ENCODE results near the gene PDE9A.

PDE9A gene

DNA sequence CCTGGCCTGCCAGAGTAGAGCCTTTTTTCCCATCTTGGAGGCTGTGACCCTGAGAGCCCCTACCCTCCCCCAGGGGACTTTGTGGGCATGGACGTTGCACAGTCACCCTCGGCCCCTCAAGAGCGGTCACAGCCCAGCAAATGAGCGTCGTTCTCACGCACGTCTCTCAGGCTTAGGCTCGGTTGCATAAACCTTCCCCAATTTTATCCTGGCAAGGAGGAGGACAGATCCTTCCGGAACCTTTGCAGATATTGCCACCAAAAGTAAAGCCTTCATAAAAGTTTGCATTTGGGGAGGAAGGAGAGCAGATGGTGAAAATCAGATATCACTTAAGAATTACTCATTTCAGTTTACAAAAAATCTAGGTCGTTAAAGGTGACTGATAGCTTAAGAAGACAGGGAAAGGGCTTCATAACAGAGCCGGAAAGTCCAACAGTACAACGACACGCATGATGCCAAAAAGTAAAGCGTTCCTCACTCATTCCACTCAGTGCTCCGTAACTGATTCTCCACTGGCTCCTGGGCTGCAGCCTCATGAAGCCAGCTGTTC is 29.3 kb downstream of the PDE9A start:
- CTCF ChIA-PET, result no interaction called here
- no peak for DNase-seq (ENCODE audit: extremely low spot score)
- POLR2A ChIA-PET, result no interaction called here
- TF ChIP-seq FOXA1 (IDR thresholded peaks at IDR 0.05) (no peak), ARNT (IDR thresholded peaks at IDR 0.05) (no peak), ELF4 (IDR thresholded peaks at IDR 0.05) (no peak), TARDBP (IDR thresholded peaks at IDR 0.05) (no peak), SP1 (IDR thresholded peaks at IDR 0.05) (no peak), LEF1 (IDR thresholded peaks at IDR 0.05; ENCODE audit: borderline replicate concordance) (no peak), NFRKB (IDR thresholded peaks at IDR 0.05) (no peak), FOXM1 (IDR thresholded peaks at IDR 0.05; ENCODE audit: borderline replicate concordance) (no peak), ZNF384 (IDR thresholded peaks at IDR 0.05) (no peak)
- TF ChIP-seq, protein P1, sequence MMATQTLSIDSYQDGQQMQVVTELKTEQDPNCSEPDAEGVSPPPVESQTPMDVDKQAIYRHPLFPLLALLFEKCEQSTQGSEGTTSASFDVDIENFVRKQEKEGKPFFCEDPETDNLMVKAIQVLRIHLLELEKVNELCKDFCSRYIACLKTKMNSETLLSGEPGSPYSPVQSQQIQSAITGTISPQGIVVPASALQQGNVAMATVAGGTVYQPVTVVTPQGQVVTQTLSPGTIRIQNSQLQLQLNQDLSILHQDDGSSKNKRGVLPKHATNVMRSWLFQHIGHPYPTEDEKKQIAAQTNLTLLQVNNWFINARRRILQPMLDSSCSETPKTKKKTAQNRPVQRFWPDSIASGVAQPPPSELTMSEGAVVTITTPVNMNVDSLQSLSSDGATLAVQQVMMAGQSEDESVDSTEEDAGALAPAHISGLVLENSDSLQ (IDR thresholded peaks at IDR 0.05), result no peak

DNA sequence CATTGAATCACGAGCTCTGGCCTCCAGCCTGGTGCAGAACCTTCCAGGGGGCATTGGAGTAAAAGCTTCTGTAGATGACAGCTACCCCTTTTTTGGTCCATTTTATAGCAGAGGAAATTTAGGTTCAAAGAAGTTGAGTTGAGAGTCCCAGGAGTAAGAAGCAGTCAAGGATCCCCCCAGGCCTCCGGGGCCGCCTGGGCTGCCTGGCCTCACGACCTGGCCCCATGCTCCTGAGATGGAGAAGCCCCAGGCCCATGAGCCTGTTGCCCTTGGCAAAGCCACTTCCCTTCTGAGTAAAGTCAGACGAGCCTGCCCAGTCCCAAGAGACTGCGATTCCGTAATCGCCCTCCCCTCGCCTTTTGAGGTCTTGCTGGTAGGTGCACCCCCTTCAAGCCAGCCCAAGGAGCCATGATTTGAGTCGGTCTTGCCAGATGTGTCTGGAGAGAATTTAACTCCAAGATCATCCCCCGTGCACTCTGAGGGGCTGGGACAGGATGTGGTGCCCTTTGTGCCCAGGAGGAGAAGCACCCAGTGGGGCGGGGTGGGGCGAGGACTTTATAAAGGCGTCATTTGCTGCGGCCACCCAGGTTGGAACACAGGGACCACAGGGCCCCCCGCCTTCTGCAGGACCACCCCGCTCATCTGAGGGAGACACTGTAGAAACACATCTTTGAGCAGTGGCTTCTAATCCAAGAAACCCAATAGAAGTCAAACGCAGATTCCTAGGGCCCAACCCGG is 30.1 kb downstream of the PDE9A start:
- no peak for DNase-seq (ENCODE audit: extremely low spot score)
- no peak for TF ChIP-seq TARDBP (IDR thresholded peaks at IDR 0.05)
- no peak for TF ChIP-seq L3MBTL2 (conservative IDR thresholded peaks at IDR 0.05)
- no peak for TF ChIP-seq ELF4 (IDR thresholded peaks at IDR 0.05)
- TF ChIP-seq NFRKB (IDR thresholded peaks at IDR 0.05), result no peak
- TF ChIP-seq, protein P1 (IDR thresholded peaks at IDR 0.05), result no peak
- no peak for TF ChIP-seq SUZ12 (IDR thresholded peaks at IDR 0.05)
- TF ChIP-seq BHLHE40 (IDR thresholded peaks at IDR 0.05; ENCODE audit: borderline replicate concordance), result no peak
- TF ChIP-seq SP1 (IDR thresholded peaks at IDR 0.05), result no peak
- TF ChIP-seq HDGF (IDR thresholded peaks at IDR 0.05; ENCODE audit: borderline replicate concordance), result no peak
- no peak for TF ChIP-seq FOXK2 (IDR thresholded peaks at IDR 0.05)
- TF ChIP-seq ARNT (IDR thresholded peaks at IDR 0.05), result no peak
- TF ChIP-seq LEF1 (IDR thresholded peaks at IDR 0.05; ENCODE audit: borderline replicate concordance), result no peak
- TF ChIP-seq CTBP1 (IDR thresholded peaks at IDR 0.05; ENCODE audit: borderline replicate concordance), result no peak
- no peak for TF ChIP-seq FOXA1 (IDR thresholded peaks at IDR 0.05)
- TF ChIP-seq FOXM1 (IDR thresholded peaks at IDR 0.05; ENCODE audit: borderline replicate concordance), result no peak
- POLR2A ChIA-PET, result no interaction called here
- CTCF ChIA-PET, result no interaction called here

DNA sequence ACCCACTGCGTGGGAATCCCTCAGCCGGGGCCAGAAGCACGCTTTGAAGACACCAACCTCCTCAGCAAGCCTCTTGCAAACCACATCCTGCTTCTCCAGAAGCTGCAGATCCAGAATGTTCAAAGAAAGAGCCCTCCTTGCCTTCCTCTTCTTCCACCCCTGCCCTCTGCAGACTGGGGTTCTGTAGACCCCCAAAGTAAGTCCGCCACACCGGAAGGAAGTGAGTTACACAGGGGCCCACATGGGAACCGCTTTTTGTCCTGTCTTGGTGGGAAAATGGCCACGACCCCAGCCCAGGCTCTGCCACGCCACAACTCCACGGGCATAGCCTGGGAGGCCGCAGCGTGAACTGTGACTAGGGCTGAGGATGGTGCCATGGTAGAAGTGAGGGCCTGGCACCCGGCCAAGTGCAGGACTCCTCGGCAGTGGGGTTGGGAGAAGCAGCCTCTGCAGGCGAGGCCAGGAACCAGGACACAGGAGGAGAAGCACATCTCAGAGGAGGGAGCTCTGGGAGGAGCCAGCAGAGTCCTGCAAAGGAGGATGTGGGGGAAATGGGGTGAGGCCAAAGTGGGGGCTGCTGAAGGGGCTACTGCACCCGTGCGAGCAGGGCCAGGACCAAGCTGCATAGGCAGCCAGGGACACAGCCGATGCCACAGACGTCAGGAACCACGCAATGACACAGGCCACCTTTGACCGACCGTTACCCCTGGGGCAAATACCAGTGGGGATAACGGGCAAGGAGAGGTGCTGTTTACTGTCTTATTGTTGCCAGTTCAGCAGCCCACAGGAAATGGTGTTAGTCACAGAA is 30.9 kb downstream of the PDE9A start:
- DNase-seq (ENCODE audit: extremely low spot score), result no peak
- TF ChIP-seq NFRKB (IDR thresholded peaks at IDR 0.05), result no peak
- TF ChIP-seq ZNF384 (IDR thresholded peaks at IDR 0.05), result no peak
- ChIA-PET POLR2A (no interaction called here), CTCF (interaction anchor here (0.6 kb wide), 1 partner anchor 16 kb away, joined by 3 read pairs; no protein-coding TSS in a partner anchor)

DNA sequence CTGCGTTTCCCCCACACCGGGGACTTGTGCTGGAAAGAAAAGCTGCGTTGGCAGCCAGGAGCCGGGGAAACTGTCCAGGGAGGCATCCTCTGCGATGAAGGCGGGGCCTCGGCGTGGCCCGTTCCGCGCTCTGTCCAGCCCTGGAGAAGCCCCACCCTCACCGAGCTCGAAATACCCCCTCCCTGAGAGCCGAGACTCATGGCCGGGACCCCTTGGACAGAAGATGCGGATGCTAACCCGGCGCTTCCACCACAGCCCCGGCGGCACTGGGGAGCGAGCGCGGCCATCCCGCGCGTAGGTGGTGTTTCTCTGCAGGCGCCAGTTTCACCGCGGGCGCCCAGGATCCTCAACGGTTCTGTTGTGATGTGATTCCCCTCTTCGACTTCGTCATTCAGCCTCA is 31.6 kb downstream of the PDE9A start:
- CTCF ChIA-PET, result interaction anchor here (0.6 kb wide), 1 partner anchor 15 kb away, joined by 3 read pairs; no protein-coding TSS in a partner anchor
- POLR2A ChIA-PET, result no interaction called here
- no peak for DNase-seq (ENCODE audit: extremely low spot score)
- TF ChIP-seq L3MBTL2 (conservative IDR thresholded peaks at IDR 0.05), result no peak
- no peak for TF ChIP-seq LEF1 (IDR thresholded peaks at IDR 0.05; ENCODE audit: borderline replicate concordance)
- no peak for TF ChIP-seq ZNF384 (IDR thresholded peaks at IDR 0.05)
- no peak for TF ChIP-seq ARNT (IDR thresholded peaks at IDR 0.05)
- no peak for TF ChIP-seq FOXA1 (IDR thresholded peaks at IDR 0.05)
- no peak for TF ChIP-seq FOXK2 (IDR thresholded peaks at IDR 0.05)
- no peak for TF ChIP-seq HDGF (IDR thresholded peaks at IDR 0.05; ENCODE audit: borderline replicate concordance)
- TF ChIP-seq BHLHE40 (IDR thresholded peaks at IDR 0.05; ENCODE audit: borderline replicate concordance), result no peak
- TF ChIP-seq SP1 (IDR thresholded peaks at IDR 0.05), result no peak
- no peak for TF ChIP-seq CTBP1 (IDR thresholded peaks at IDR 0.05; ENCODE audit: borderline replicate concordance)
- TF ChIP-seq TARDBP (IDR thresholded peaks at IDR 0.05), result no peak
- TF ChIP-seq NFRKB (IDR thresholded peaks at IDR 0.05), result no peak
- TF ChIP-seq SUZ12 (IDR thresholded peaks at IDR 0.05), result no peak
- no peak for TF ChIP-seq FOXM1 (IDR thresholded peaks at IDR 0.05; ENCODE audit: borderline replicate concordance)
- no peak for TF ChIP-seq ELF4 (IDR thresholded peaks at IDR 0.05)
- TF ChIP-seq, protein P1 (IDR thresholded peaks at IDR 0.05), result no peak

DNA sequence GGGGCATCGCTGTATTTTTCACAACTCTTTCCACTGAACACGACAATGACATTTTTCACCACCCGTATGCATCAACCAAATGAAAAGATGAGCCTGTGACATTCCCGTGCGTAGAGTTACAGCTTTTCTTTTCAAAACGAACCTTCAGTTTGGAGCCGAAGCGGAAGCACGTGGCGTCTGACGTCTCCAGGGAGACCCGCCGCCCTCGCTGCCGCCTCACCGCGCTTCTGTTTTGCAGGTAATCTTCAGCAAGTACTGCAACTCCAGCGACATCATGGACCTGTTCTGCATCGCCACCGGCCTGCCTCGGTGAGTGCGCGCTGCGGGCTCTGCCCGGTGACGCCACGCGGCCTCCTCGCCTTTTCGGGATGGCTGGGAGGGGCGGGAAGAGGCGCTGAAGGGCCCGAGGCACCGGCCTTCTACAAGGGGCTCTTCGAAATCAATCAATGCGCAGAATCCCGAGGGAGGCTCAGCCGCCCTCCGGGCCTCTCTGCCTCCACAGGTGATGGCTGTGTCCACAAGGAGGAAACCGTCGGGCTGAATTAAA is 32.6 kb downstream of the PDE9A start:
- TF ChIP-seq NFRKB (IDR thresholded peaks at IDR 0.05), result no peak
- TF ChIP-seq SP1 (IDR thresholded peaks at IDR 0.05), result no peak
- no peak for TF ChIP-seq ZNF384 (IDR thresholded peaks at IDR 0.05)
- TF ChIP-seq L3MBTL2 (conservative IDR thresholded peaks at IDR 0.05), result no peak
- no peak for TF ChIP-seq TARDBP (IDR thresholded peaks at IDR 0.05)
- TF ChIP-seq ARNT (IDR thresholded peaks at IDR 0.05), result no peak
- no peak for TF ChIP-seq BHLHE40 (IDR thresholded peaks at IDR 0.05; ENCODE audit: borderline replicate concordance)
- no peak for TF ChIP-seq ELF4 (IDR thresholded peaks at IDR 0.05)
- TF ChIP-seq SUZ12 (IDR thresholded peaks at IDR 0.05), result no peak
- TF ChIP-seq, protein P1 (IDR thresholded peaks at IDR 0.05), result no peak
- TF ChIP-seq HDGF (IDR thresholded peaks at IDR 0.05; ENCODE audit: borderline replicate concordance), result no peak
- TF ChIP-seq FOXK2 (IDR thresholded peaks at IDR 0.05), result no peak
- no peak for TF ChIP-seq FOXM1 (IDR thresholded peaks at IDR 0.05; ENCODE audit: borderline replicate concordance)
- no peak for TF ChIP-seq CTBP1 (IDR thresholded peaks at IDR 0.05; ENCODE audit: borderline replicate concordance)
- no peak for TF ChIP-seq FOXA1 (IDR thresholded peaks at IDR 0.05)
- no peak for TF ChIP-seq LEF1 (IDR thresholded peaks at IDR 0.05; ENCODE audit: borderline replicate concordance)
- ChIA-PET CTCF (no interaction called here), POLR2A (no interaction called here)
- no peak for DNase-seq (ENCODE audit: extremely low spot score)
